ENCODE measurements around the gene C6orf132.
A peak's percentile ranks its signal among the peaks of the same experiment; 100 is the strongest.

C6orf132 gene

DNA sequence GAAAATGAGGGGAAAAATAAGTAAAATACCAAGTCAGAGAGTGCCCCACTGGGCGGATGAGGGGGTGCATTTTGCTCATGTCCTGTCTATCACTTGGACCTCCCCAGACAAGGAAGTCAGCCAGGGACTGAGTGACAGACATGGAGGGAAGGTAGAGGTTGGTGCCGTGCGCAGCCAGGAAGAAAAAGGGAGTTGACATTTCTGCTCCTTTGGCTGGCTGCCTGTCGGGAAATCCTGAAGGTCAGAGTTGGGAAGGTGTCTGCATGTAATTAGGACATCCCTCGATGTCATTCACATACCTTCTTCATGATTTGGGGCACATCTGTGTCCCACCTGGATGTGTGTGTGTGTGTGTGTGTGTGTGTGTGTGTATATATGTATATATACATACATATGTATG is 39.7 kb upstream of the C6orf132 start:
- H3K4me3 Mint-ChIP-seq: peak overlapping the region in 1 of 3 experiments; percentile 2
- TF ChIP-seq, protein P1, sequence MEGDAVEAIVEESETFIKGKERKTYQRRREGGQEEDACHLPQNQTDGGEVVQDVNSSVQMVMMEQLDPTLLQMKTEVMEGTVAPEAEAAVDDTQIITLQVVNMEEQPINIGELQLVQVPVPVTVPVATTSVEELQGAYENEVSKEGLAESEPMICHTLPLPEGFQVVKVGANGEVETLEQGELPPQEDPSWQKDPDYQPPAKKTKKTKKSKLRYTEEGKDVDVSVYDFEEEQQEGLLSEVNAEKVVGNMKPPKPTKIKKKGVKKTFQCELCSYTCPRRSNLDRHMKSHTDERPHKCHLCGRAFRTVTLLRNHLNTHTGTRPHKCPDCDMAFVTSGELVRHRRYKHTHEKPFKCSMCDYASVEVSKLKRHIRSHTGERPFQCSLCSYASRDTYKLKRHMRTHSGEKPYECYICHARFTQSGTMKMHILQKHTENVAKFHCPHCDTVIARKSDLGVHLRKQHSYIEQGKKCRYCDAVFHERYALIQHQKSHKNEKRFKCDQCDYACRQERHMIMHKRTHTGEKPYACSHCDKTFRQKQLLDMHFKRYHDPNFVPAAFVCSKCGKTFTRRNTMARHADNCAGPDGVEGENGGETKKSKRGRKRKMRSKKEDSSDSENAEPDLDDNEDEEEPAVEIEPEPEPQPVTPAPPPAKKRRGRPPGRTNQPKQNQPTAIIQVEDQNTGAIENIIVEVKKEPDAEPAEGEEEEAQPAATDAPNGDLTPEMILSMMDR (IDR thresholded peaks at IDR 0.05; ENCODE audit: unreplicated experiment in 3 of 3): no peak
- peaks cover 9% of the 10 kb centered on the region for H3K4me1 Mint-ChIP-seq
- H3K27me3 Mint-ChIP-seq (ENCODE audit: low read depth): peaks cover 4% of the 10 kb centered on the region
- no peaks in the 10 kb centered on the region for H3K9me3 Mint-ChIP-seq
- H3K36me3 Mint-ChIP-seq (ENCODE audit: low read depth): no peaks in the 10 kb centered on the region
- no peak overlapping the region for H3K27ac Mint-ChIP-seq

DNA sequence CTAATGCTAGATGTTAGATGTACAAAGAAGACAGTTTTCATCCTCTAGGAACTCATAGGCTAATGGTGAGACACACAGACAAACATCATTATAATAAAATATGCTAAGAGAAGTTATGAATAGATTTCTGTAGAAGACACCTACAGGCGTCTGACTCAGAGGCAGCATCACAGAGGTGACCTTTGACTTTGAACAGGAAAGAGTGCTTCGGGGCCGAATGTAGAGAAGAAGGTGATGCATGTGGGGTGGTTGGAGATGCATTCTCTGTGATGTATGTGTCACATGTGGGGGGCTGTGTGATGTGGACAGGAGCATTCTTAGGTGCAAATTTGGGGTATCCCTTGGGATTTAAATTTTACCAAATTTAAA is 37.5 kb upstream of the C6orf132 start:
- no peaks in the 10 kb centered on the region for H3K36me3 Mint-ChIP-seq (ENCODE audit: low read depth)
- peaks cover 4% of the 10 kb centered on the region for H3K27me3 Mint-ChIP-seq (ENCODE audit: low read depth)
- TF ChIP-seq, protein P1 (IDR thresholded peaks at IDR 0.05; ENCODE audit: unreplicated experiment in 3 of 3): no peak
- no peak overlapping the region for H3K27ac Mint-ChIP-seq
- no peak overlapping the region for H3K4me3 Mint-ChIP-seq
- no peaks in the 10 kb centered on the region for H3K4me1 Mint-ChIP-seq
- H3K9me3 Mint-ChIP-seq: no peaks in the 10 kb centered on the region

GRCh38 chr6:42179261-42179944 is 37.0 kb upstream of the C6orf132 start:
- peaks cover 4% of the 10 kb centered on the region for H3K27me3 Mint-ChIP-seq (ENCODE audit: low read depth)
- H3K36me3 Mint-ChIP-seq (ENCODE audit: low read depth): no peaks in the 10 kb centered on the region
- no peaks in the 10 kb centered on the region for H3K4me1 Mint-ChIP-seq
- H3K27ac Mint-ChIP-seq: no peak overlapping the region
- TF ChIP-seq, protein P1 (IDR thresholded peaks at IDR 0.05; ENCODE audit: unreplicated experiment in 3 of 3): no peak
- H3K9me3 Mint-ChIP-seq: no peaks in the 10 kb centered on the region
- H3K4me3 Mint-ChIP-seq: no peak overlapping the region

- H3K36me3 Mint-ChIP-seq (ENCODE audit: low read depth): no peaks in the 10 kb centered on the region
These were observed 35.3 kb upstream of the C6orf132 start for GRCh38 chr6:42177514-42178364.

GRCh38 chr6:42176981-42177380 is 34.6 kb upstream of the C6orf132 start:
- no peaks in the 10 kb centered on the region for H3K36me3 Mint-ChIP-seq (ENCODE audit: low read depth)
- peaks cover 4% of the 10 kb centered on the region for H3K27me3 Mint-ChIP-seq (ENCODE audit: low read depth)
- H3K4me3 Mint-ChIP-seq: no peak overlapping the region
- TF ChIP-seq, protein P1 (IDR thresholded peaks at IDR 0.05; ENCODE audit: unreplicated experiment in 3 of 3): no peak
- no peaks in the 10 kb centered on the region for H3K4me1 Mint-ChIP-seq
- no peaks in the 10 kb centered on the region for H3K9me3 Mint-ChIP-seq
- H3K27ac Mint-ChIP-seq: no peak overlapping the region

More at GRCh38 chr6:42177514-42178364, 35.3 kb upstream of the C6orf132 start:
- peak overlapping the region; percentile 69 to 79 (median 71) for H3K4me3 Mint-ChIP-seq
- H3K9me3 Mint-ChIP-seq: no peaks in the 10 kb centered on the region
- peaks cover 4% of the 10 kb centered on the region for H3K27me3 Mint-ChIP-seq (ENCODE audit: low read depth)
- TF ChIP-seq, protein P1 (IDR thresholded peaks at IDR 0.05; ENCODE audit: unreplicated experiment in 3 of 3): no peak
- H3K4me1 Mint-ChIP-seq: no peaks in the 10 kb centered on the region
- no peak overlapping the region for H3K27ac Mint-ChIP-seq
